Esophagus squamous epithelium (tissue), 4 donors: ENCODE results near the gene ENHO.

ENCODE experiments used
- POLR2A ChIP-seq, 4 donors: fragments of 450-650 bp; IDR thresholded peaks; one replicate each; pipeline ENCODE4 v1.6.1; 2017; ENCODE audit warnings: antibody characterized with exemption in 4 of 4, mild to moderate bottlenecking in 4 of 4, moderate library complexity in 3 of 4
- TF ChIP-seq, protein P1 (sequence below), 6 experiments: fragments of 450-650 bp in 4 of 6; fragments of 200-600 bp in 2 of 6; sonication (generic) in 2 of 6; IDR thresholded peaks; one replicate each; pipeline ENCODE4 v1.5.1; 2016 to 2019; ENCODE audit warnings: antibody characterized with exemption in 6 of 6, mild to moderate bottlenecking in 4 of 6, moderate library complexity in 4 of 6

DNA sequence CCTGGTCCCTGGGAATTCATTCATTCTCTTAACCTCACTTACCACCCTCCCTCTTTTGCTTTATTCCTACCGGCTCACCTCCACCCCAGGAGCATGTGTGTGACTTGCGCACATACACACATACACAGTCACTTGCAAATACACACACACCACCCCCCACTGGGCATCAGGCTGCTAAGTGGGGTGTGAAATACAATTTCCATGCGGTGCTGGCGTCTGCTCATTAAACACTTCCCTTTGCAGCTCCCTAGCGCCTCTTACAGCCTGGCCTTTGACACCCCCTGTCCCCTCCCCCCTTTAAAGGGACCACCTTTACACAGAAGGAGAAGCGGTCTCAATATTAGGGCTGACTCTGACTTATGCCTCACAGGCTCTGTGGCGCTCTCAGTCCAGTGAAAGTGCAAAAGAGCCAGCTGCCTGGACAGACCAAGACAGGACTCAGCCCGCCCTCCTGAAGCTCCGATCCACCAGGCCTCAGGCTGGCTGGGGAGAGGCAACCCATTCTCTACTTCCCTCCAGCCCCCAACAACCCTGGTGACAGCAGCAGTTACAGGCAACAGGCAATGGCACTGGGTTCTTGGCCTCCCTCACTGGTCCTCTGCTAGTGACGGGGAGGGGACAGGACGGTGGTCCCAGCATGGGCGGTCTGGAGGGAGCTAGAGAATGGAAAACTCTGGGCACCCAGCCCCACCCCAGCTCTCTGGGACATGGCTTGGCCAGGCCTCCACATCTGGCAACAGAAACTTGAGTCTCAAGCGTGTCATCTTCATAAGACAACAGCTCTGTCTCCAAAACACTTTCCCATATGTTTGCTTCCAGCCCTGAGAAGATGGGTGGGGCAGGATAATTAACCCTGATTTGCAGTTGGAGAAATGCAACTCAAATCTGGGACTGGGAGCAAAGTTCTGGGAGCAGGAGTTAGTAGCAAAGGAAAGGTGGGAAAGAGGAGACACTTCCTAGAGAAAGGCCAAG is 12.0 kb downstream of the ENHO start:
- TF ChIP-seq, protein P1, sequence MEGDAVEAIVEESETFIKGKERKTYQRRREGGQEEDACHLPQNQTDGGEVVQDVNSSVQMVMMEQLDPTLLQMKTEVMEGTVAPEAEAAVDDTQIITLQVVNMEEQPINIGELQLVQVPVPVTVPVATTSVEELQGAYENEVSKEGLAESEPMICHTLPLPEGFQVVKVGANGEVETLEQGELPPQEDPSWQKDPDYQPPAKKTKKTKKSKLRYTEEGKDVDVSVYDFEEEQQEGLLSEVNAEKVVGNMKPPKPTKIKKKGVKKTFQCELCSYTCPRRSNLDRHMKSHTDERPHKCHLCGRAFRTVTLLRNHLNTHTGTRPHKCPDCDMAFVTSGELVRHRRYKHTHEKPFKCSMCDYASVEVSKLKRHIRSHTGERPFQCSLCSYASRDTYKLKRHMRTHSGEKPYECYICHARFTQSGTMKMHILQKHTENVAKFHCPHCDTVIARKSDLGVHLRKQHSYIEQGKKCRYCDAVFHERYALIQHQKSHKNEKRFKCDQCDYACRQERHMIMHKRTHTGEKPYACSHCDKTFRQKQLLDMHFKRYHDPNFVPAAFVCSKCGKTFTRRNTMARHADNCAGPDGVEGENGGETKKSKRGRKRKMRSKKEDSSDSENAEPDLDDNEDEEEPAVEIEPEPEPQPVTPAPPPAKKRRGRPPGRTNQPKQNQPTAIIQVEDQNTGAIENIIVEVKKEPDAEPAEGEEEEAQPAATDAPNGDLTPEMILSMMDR (IDR thresholded peaks at IDR 0.05) = no peak
- no peak for TF ChIP-seq POLR2A (IDR thresholded peaks at IDR 0.05)
